GM12864 (cell line): ENCODE data around the gene ATOSB.

Source experiments
- DNase-seq: peaks from one replicate; pipeline ENCODE4 v3.0.0-alpha.2; 2011; ENCODE audit warnings: low read depth
- H3K4me3 ChIP-seq: 2 replicates; pipeline ENCODE4 v1.5.1; 2011; ENCODE audit warnings: mild to moderate bottlenecking, low read depth, low read length, control low read depth
- CTCF ChIP-seq: IDR thresholded peaks from 2 replicates; pipeline ENCODE4 v1.5.1; 2011; ENCODE audit warnings: low read depth, mild to moderate bottlenecking, moderate library complexity, low read length, control low read depth, inconsistent platforms; ENCODE audit errors: missing control alignments

The ATOSB gene

GRCh38 chr9:35097573-35097972 is 18.1 kb downstream of the ATOSB start:
- no peak for TF ChIP-seq CTCF
- H3K4me3 ChIP-seq, result no peak overlapping the region
- no peak for DNase-seq

GRCh38 chr9:35096035-35096849 is 19.4 kb downstream of the ATOSB start, which contains the start of gene PIGO:
Gene PIGO (minus strand): TSS chr9:35096591. CDS start chr9:35095565, 1,026 bp downstream.
- DNase-seq, result no peak
- peak within 1 kb of the TSS; percentile 92 for H3K4me3 ChIP-seq
- TF ChIP-seq CTCF, result peak; percentile 98

- no peak overlapping the region for H3K4me3 ChIP-seq
- no peak for TF ChIP-seq CTCF
- no peak for DNase-seq
Measured at GRCh38 chr9:35091536-35091935, 24.1 kb downstream of the ATOSB start.

- TF ChIP-seq CTCF, result no peak
- H3K4me3 ChIP-seq, result no peak overlapping the region
- DNase-seq, result no peak
Measured at GRCh38 chr9:35089434-35089833, 26.2 kb downstream of the ATOSB start.

- TF ChIP-seq CTCF, result no peak
- no peak overlapping the region for H3K4me3 ChIP-seq
- no peak for DNase-seq
Measured at GRCh38 chr9:35085078-35085477, 30.6 kb downstream of the ATOSB start.

- no peak for TF ChIP-seq CTCF
- H3K4me3 ChIP-seq, result peak within 1 kb of the TSS; percentile 84
- peak; percentile 81 for DNase-seq
Measured at GRCh38 chr9:35079426-35080341, 36.0 kb downstream of the ATOSB start, which contains the start of gene FANCG. Gene FANCG (minus strand): TSS chr9:35079942. CDS start chr9:35079524, 418 bp downstream.
